A549 (cell line): Measurements from ENCODE around the gene ADI1.

Experiments used
- KDM5A ChIP-seq: fragments of 200-600 bp; sonication (generic); IDR thresholded peaks from 2 replicates; pipeline ENCODE4 v1.6.1; 2016; ENCODE audit warnings: antibody characterized with exemption, mild to moderate bottlenecking
- RAD21 ChIP-seq, 2 experiments: fragments of >200 bp in 1 of 2; sonication (Bioruptor Twin) in 1 of 2; formaldehyde crosslinking in 1 of 2; IDR thresholded peaks in 1 of 2; conservative IDR thresholded peaks in 1 of 2; 2 replicates in 1 of 2; 3 replicates in 1 of 2; pipeline ENCODE4 v1.6.1; 2012 to 2018; ENCODE audit warnings: inconsistent platforms in 1 of 2
- ZNF302 ChIP-seq: fragments of 250-450 bp; sonication (Bioruptor Pico); IDR thresholded peaks from 2 replicates; pipeline ENCODE4 v1.9.0; 2021; ENCODE audit warnings: inconsistent platforms, mild to moderate bottlenecking, moderate library complexity
- TF ChIP-seq, protein P1 (sequence below): IDR thresholded peaks from 2 replicates; pipeline ENCODE4 v1.6.1; 2012
- TF ChIP-seq, protein P2 (sequence below): fragments of >200 bp; sonication (Bioruptor Twin); formaldehyde crosslinking; IDR thresholded peaks from 2 replicates; pipeline ENCODE4 v1.6.1; 2016
- TF ChIP-seq, protein P3 (sequence below): fragments of >200 bp; sonication (Bioruptor Twin); formaldehyde crosslinking; IDR thresholded peaks from 3 replicates; pipeline ENCODE4 v1.5.1; 2016
- TF ChIP-seq, protein P4 (sequence below): fragments of 200-600 bp; sonication (generic); IDR thresholded peaks from 2 replicates; pipeline ENCODE4 v1.6.1; 2016; ENCODE audit warnings: antibody characterized with exemption, mild to moderate bottlenecking, moderate library complexity
- TF ChIP-seq, protein P5 (sequence below): fragments of 450-650 bp; IDR thresholded peaks from 2 replicates; pipeline ENCODE4 v1.6.1; 2014; ENCODE audit warnings: antibody characterized with exemption

DNA sequence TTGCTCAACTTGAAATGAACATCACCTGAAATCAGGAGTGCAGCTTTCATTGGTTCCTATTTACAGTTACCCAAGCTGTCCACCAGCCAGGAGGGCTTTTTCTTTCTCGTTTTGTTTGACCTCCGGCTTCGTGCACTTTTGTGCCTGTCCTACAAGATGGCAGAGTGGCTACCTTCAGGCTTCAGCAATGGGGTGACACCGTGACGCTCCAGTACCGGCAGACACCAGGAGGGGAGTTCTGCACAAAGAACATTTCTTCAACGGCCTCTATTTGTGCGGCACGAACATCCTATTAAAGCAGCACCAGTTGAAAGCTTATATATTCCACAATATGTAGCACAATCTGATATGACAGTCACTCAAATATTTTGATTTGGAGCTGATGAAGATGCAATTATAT is 20.5 kb upstream of the ADI1 start:
- TF ChIP-seq, protein P1, sequence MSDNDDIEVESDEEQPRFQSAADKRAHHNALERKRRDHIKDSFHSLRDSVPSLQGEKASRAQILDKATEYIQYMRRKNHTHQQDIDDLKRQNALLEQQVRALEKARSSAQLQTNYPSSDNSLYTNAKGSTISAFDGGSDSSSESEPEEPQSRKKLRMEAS, result no peak
- TF ChIP-seq, protein P2, sequence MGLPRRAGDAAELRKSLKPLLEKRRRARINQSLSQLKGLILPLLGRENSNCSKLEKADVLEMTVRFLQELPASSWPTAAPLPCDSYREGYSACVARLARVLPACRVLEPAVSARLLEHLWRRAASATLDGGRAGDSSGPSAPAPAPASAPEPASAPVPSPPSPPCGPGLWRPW, result no peak
- no peak for TF ChIP-seq KDM5A
- TF ChIP-seq, protein P3, sequence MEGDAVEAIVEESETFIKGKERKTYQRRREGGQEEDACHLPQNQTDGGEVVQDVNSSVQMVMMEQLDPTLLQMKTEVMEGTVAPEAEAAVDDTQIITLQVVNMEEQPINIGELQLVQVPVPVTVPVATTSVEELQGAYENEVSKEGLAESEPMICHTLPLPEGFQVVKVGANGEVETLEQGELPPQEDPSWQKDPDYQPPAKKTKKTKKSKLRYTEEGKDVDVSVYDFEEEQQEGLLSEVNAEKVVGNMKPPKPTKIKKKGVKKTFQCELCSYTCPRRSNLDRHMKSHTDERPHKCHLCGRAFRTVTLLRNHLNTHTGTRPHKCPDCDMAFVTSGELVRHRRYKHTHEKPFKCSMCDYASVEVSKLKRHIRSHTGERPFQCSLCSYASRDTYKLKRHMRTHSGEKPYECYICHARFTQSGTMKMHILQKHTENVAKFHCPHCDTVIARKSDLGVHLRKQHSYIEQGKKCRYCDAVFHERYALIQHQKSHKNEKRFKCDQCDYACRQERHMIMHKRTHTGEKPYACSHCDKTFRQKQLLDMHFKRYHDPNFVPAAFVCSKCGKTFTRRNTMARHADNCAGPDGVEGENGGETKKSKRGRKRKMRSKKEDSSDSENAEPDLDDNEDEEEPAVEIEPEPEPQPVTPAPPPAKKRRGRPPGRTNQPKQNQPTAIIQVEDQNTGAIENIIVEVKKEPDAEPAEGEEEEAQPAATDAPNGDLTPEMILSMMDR, result no peak
- TF ChIP-seq RAD21 (conservative IDR thresholded peaks at IDR 0.05 in 1 of 2, IDR thresholded peaks at IDR 0.05 in 1 of 2), result no peak
- TF ChIP-seq, protein P4, sequence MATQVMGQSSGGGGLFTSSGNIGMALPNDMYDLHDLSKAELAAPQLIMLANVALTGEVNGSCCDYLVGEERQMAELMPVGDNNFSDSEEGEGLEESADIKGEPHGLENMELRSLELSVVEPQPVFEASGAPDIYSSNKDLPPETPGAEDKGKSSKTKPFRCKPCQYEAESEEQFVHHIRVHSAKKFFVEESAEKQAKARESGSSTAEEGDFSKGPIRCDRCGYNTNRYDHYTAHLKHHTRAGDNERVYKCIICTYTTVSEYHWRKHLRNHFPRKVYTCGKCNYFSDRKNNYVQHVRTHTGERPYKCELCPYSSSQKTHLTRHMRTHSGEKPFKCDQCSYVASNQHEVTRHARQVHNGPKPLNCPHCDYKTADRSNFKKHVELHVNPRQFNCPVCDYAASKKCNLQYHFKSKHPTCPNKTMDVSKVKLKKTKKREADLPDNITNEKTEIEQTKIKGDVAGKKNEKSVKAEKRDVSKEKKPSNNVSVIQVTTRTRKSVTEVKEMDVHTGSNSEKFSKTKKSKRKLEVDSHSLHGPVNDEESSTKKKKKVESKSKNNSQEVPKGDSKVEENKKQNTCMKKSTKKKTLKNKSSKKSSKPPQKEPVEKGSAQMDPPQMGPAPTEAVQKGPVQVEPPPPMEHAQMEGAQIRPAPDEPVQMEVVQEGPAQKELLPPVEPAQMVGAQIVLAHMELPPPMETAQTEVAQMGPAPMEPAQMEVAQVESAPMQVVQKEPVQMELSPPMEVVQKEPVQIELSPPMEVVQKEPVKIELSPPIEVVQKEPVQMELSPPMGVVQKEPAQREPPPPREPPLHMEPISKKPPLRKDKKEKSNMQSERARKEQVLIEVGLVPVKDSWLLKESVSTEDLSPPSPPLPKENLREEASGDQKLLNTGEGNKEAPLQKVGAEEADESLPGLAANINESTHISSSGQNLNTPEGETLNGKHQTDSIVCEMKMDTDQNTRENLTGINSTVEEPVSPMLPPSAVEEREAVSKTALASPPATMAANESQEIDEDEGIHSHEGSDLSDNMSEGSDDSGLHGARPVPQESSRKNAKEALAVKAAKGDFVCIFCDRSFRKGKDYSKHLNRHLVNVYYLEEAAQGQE, result no peak
- TF ChIP-seq, protein P5, sequence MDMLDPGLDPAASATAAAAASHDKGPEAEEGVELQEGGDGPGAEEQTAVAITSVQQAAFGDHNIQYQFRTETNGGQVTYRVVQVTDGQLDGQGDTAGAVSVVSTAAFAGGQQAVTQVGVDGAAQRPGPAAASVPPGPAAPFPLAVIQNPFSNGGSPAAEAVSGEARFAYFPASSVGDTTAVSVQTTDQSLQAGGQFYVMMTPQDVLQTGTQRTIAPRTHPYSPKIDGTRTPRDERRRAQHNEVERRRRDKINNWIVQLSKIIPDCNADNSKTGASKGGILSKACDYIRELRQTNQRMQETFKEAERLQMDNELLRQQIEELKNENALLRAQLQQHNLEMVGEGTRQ, result no peak
- no peak for TF ChIP-seq ZNF302
